ENCODE measurements around the gene TMPRSS5. TPM values are rescaled to one million over a fixed set of nuclear protein-coding genes. Genes with fewer than 3 reads are reported as not detected.

Gene TMPRSS5
- 0.71 TPM for total RNA-seq (2021; ENCODE audit: unreplicated experiment)
- polyA plus RNA-seq (2012), result 0.17 and 0.25 TPM in 2 replicates
- Bru-seq, nascent RNA, result percentile 47 among the genes with signal in this experiment
- percentile 44 among the genes with signal in this experiment for BruChase-seq, experiment 1, labeled RNA remaining after a 6-hour chase
- percentile 52 among the genes with signal in this experiment for BruChase-seq, experiment 2, labeled RNA remaining after a 2-hour chase
- long read RNA-seq, partial matches to known transcripts, result 0 of 1 reads
- long read RNA-seq, other reads (novel, unspliced or antisense), result 1 of 1 reads

DNA sequence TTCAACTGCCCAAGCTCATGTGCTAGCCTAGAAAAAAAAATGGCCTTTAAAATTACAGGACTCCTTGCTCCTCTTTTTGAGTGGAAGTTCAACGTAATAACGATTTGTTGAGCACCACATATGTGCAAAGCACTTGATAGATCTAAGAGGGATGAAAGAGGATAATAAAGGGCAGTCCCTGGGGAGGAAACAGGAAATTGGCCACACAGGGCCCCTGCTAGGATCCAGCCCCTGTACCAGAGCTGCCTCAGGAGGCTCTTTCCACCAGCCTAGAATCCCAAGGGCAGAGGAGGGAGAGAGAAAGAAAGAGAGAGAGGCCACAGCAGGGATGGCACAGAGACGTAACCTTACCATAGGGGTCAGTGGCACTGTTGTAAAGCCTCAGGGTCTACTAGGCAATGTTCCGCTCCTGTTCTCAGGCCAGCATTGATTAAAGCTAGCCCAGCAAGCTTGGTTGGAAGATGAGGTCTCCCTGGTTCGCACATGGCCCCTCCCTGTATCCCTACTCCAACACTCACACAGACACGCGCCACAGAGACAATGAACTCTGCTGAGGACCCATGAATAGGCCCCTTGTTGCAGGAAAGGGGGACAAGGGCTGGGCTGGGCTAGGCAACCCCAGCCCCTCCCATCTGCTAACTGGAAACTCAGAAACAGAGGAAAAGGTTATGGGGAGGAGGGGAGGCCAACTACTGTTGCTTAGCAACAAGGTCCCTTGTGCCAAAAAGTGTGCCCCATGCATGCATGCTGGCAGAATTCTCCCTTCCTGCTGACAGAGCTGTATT, at the start of gene TMPRSS5:
Gene TMPRSS5, minus strand, starts transcription at position 438 of the 785 bp plus-strand sequence. Its CDS starts 84 bp downstream, at position 354.
- CTCF ChIA-PET, result no interaction called here
- no TSS peak for BruUV-seq (replicated peaks)
- H3K27ac ChIP-seq (ENCODE audit: low read depth, low read length), result no peak within 1 kb of the TSS
- RAD21 ChIA-PET (ENCODE audit: low non-redundant PET in 1 of 2, low total read pairs in 2 of 2, uncharacterized antibody in 2 of 2, unreplicated experiment in 2 of 2), result no interaction called here
- H3K9me2 ChIP-seq (ENCODE audit: insufficient read depth), result no peaks in the 10 kb centered on the region
- no peaks in the 10 kb centered on the region for H4K20me1 ChIP-seq (ENCODE audit: insufficient read depth)
- H2AFZ ChIP-seq (ENCODE audit: low read depth, low read length, poor library complexity, severe bottlenecking), result no peak within 1 kb of the TSS
- H3K79me2 ChIP-seq (ENCODE audit: insufficient read depth, low read length), result no peaks in the 10 kb centered on the region
- H3K9me3 ChIP-seq (ENCODE audit: control insufficient read depth in 1 of 2, insufficient read depth in 1 of 2, low read depth in 1 of 2, low read length in 2 of 2), result no peaks in the 10 kb centered on the region
- intact Hi-C loops (cut with micrococcal nuclease), result no loop called here
- H3K4me1 ChIP-seq (ENCODE audit: control insufficient read depth in 1 of 2, insufficient read depth in 2 of 2, low read length in 2 of 2), result no peaks in the 10 kb centered on the region
- H3K4me3 ChIP-seq (replicated peaks in 1 of 2; ENCODE audit: low read depth in 1 of 2, low read length in 2 of 2), result no peak within 1 kb of the TSS
- DNase-seq (ENCODE audit: low read depth, low spot score) (no peak), ATAC-seq (no peak)
- H3K9ac ChIP-seq (ENCODE audit: low read length), result no peak within 1 kb of the TSS
- POLR2A ChIA-PET, result no interaction called here
- H3K27me3 ChIP-seq (ENCODE audit: insufficient read depth, low read length), result no peaks in the 10 kb centered on the region
- no peaks in the 10 kb centered on the region for H3K36me3 ChIP-seq (ENCODE audit: control insufficient read depth in 1 of 2, insufficient read depth in 2 of 2, low read length in 2 of 2)
- no peak within 1 kb of the TSS for H3K4me2 ChIP-seq (ENCODE audit: low read length)
- TF ChIP-seq YY1 (IDR thresholded peaks at IDR 0.05; ENCODE audit: extremely low read depth, insufficient replicate concordance, low read depth, low read length) (no peak), POLR2AphosphoS5 (IDR thresholded peaks at IDR 0.05; ENCODE audit: low read depth, low read length) (no peak), CBX3 (IDR thresholded peaks at IDR 0.05; ENCODE audit: low read depth) (no peak), RAD21 (IDR thresholded peaks at IDR 0.05; ENCODE audit: low read depth) (no peak), EZH2phosphoT487 (IDR thresholded peaks at IDR 0.05; ENCODE audit: borderline replicate concordance) (no peak), ZFX (IDR thresholded peaks at IDR 0.05) (no peak), CEBPB (IDR thresholded peaks at IDR 0.05; ENCODE audit: low read depth) (no peak), EZH2 (IDR thresholded peaks at IDR 0.05) (no peak), EGR1 (IDR thresholded peaks at IDR 0.05; ENCODE audit: low read depth) (no peak), FOSL1 (IDR thresholded peaks at IDR 0.05; ENCODE audit: low read depth) (no peak), ZNF274 (IDR thresholded peaks at IDR 0.05; ENCODE audit: low read depth, low read length) (no peak)
- TF ChIP-seq, protein P1, sequence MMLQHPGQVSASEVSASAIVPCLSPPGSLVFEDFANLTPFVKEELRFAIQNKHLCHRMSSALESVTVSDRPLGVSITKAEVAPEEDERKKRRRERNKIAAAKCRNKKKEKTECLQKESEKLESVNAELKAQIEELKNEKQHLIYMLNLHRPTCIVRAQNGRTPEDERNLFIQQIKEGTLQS (IDR thresholded peaks at IDR 0.05), result no peak
- TF ChIP-seq, protein P2, sequence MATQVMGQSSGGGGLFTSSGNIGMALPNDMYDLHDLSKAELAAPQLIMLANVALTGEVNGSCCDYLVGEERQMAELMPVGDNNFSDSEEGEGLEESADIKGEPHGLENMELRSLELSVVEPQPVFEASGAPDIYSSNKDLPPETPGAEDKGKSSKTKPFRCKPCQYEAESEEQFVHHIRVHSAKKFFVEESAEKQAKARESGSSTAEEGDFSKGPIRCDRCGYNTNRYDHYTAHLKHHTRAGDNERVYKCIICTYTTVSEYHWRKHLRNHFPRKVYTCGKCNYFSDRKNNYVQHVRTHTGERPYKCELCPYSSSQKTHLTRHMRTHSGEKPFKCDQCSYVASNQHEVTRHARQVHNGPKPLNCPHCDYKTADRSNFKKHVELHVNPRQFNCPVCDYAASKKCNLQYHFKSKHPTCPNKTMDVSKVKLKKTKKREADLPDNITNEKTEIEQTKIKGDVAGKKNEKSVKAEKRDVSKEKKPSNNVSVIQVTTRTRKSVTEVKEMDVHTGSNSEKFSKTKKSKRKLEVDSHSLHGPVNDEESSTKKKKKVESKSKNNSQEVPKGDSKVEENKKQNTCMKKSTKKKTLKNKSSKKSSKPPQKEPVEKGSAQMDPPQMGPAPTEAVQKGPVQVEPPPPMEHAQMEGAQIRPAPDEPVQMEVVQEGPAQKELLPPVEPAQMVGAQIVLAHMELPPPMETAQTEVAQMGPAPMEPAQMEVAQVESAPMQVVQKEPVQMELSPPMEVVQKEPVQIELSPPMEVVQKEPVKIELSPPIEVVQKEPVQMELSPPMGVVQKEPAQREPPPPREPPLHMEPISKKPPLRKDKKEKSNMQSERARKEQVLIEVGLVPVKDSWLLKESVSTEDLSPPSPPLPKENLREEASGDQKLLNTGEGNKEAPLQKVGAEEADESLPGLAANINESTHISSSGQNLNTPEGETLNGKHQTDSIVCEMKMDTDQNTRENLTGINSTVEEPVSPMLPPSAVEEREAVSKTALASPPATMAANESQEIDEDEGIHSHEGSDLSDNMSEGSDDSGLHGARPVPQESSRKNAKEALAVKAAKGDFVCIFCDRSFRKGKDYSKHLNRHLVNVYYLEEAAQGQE (IDR thresholded peaks at IDR 0.05; ENCODE audit: low read depth), result no peak
- TF ChIP-seq, protein P3, sequence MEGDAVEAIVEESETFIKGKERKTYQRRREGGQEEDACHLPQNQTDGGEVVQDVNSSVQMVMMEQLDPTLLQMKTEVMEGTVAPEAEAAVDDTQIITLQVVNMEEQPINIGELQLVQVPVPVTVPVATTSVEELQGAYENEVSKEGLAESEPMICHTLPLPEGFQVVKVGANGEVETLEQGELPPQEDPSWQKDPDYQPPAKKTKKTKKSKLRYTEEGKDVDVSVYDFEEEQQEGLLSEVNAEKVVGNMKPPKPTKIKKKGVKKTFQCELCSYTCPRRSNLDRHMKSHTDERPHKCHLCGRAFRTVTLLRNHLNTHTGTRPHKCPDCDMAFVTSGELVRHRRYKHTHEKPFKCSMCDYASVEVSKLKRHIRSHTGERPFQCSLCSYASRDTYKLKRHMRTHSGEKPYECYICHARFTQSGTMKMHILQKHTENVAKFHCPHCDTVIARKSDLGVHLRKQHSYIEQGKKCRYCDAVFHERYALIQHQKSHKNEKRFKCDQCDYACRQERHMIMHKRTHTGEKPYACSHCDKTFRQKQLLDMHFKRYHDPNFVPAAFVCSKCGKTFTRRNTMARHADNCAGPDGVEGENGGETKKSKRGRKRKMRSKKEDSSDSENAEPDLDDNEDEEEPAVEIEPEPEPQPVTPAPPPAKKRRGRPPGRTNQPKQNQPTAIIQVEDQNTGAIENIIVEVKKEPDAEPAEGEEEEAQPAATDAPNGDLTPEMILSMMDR (IDR thresholded peaks at IDR 0.05 in 2 of 3, conservative IDR thresholded peaks at IDR 0.05 in 1 of 3; ENCODE audit: borderline replicate concordance in 1 of 3, insufficient read depth in 1 of 3, low read depth in 2 of 3, low read length in 2 of 3), result no peak
- TF ChIP-seq, protein P4, sequence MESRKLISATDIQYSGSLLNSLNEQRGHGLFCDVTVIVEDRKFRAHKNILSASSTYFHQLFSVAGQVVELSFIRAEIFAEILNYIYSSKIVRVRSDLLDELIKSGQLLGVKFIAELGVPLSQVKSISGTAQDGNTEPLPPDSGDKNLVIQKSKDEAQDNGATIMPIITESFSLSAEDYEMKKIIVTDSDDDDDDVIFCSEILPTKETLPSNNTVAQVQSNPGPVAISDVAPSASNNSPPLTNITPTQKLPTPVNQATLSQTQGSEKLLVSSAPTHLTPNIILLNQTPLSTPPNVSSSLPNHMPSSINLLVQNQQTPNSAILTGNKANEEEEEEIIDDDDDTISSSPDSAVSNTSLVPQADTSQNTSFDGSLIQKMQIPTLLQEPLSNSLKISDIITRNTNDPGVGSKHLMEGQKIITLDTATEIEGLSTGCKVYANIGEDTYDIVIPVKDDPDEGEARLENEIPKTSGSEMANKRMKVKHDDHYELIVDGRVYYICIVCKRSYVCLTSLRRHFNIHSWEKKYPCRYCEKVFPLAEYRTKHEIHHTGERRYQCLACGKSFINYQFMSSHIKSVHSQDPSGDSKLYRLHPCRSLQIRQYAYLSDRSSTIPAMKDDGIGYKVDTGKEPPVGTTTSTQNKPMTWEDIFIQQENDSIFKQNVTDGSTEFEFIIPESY (IDR thresholded peaks at IDR 0.05; ENCODE audit: extremely low read depth, insufficient replicate concordance, low read length), result no peak
